Stimulated activated CD4-positive, alpha-beta T cell treated with anti-CD3 and anti-CD28 coated beads, Interleukin-1b, Interleukin-23, amount 100 ng/mL, for 24 hours (primary cell): Measurements from ENCODE around the gene CYTH2.
"Not testable (repeated sequence)": the region's sequence is repeated elsewhere in the genome, so short reads cannot be mapped to it uniquely, and the experiment has no call there.

Source experiments
- DNase-seq, 4 experiments: peaks; one replicate each; pipeline ENCODE4 v3.0.0-alpha.2; 2020; ENCODE audit warnings: low read depth in 4 of 4, low spot score in 1 of 4

The CYTH2 gene

DNA sequence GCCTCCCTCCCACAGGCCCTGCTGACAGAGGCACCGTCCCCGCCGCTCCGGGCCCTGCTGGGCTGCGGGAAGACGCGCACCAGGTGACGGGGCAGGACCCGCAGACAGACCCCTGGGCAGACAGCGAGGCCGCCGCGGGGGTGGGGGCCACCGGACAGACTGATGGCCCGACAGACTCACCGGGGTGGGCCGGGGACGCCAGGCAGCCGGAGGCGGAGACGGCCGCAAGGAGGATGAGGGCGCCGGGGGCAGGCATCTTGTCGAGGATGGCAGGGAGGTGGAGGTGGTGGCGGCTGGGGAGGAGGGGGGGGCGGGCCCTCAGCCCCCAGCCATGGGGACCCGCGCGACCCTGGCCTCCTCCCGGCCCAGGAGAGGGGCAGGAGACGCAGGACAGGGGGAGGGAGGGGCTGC lies 42.2 kb downstream of the CYTH2 start:
- no peak for DNase-seq

DNA sequence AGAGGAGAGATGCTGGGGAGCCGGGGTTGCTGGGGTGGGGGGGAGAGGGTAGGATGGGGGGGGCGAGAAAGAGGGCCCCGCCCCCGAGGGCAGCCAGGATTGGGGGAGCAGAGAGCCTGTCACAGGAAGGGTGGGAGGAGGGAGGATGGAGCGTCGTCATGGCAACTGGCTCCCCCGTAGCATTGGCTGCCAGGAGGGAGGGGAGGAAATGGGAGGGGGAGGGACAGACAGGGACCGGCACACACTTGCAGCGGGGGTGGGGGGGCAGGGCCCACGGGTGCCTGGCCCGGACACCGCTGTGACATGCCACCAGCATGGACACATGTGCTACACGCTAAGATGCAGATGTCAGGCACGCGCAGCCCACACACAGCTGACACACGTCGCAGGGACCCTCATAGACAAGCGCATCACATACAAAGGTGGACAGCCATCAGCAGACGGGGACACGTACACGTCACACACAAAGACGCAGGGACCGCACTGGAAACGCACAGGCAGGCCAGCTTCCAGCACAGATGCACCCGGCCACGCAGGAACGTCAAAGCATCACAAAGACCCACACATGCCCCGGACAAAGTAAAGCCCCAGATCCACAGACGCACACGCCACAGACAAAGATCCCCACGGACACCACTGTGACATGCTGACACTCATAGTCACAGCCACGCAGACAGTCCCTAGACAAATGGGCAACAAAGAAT lies 42.8 kb downstream of the CYTH2 start, which contains the start of gene LMTK3:
TSS of gene LMTK3 (minus strand) at position 36 of the 704 bp plus-strand sequence. CDS start 259 bp downstream, outside the sequence.
- peak in 3 of 4 experiments; percentile 55 to 70 (median 65) for DNase-seq

DNA sequence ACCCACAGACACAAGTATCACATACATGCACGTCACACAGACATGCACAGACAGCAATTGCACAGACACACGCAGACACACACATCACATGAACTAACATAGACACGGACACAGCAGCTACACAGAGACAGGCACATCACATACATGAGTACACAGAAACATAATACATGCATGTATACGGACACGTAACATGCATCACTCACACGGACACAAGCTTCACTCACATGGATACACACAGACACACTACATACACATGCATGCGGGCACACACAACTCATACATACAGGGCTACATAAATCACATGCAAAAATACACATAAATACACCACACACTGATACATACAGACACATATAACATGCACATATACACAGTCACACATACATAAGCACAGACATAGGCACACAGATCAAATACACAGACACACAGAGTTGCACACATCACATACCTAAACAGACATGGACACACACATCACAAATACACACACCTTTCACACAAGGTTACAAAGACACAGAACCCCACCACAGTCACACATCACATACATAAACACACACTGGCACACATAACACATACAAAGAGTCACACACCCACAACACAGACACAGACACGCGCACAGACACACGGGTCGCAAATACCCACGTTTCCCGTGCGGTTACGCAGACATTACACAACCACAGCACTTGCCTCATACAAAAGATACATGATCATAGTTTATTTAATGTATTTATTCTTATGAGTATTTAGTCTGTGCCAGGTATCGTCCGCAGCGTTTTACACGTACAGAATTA lies 43.5 kb downstream of the CYTH2 start:
- DNase-seq, result no peak

DNA sequence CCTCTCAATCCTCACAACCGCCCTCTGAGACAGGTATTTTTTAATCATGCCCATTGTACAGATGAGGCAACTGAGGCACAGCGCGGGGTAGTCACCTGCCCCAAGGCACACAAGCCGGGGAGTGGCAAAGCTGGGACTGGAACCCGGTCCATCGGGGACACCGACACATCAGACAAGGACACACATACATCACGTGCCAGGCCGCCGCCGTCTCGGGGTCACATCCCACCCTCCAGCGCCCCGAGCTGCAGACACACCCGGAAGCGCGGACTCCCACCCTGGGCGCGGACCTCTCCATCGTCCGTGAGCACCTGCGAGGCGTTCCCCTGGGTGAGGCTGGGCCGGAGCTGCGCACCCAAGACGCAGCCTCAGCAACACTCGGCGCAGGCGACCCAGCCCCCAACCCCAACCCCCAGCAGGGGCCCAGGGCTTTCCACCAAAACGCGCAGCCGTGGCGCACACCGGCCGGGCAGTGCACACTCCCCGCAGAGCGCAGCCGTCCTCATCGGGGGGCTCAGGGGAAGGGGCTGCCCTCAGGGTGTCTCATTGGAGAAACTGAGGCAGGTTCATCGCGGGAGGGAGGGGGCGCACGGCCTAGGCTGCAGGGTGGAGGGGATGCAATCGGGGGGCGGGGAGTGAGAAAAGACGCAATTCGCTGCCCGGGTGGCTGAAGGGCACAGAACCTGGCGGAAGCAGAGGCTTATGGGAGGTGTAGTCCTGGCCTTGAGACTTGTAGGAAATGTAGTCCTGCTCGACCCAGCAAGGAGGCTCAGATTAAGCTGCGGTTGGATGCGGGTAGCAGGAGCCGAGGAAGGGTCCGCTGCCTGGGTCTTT lies 44.3 kb downstream of the CYTH2 start:
- peak in 3 of 4 experiments; percentile 54 to 67 (median 59) for DNase-seq

DNA sequence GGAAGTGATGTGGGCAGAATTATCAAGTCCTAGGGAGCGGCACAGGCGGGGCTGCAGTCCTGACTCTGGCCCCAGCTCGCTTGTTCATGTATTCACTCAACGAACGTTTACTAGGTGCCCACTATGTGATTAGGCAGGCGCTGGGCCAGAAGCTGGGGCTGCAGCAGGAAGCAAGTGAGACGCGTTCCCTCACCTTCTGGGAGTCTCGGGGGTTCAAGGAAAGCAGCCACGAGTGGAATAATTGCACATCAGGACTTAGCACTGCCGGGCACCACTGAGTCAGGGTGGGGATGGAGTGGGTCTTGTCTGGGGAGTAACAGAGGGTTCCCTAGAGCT lies 44.9 kb downstream of the CYTH2 start:
- no peak for DNase-seq

DNA sequence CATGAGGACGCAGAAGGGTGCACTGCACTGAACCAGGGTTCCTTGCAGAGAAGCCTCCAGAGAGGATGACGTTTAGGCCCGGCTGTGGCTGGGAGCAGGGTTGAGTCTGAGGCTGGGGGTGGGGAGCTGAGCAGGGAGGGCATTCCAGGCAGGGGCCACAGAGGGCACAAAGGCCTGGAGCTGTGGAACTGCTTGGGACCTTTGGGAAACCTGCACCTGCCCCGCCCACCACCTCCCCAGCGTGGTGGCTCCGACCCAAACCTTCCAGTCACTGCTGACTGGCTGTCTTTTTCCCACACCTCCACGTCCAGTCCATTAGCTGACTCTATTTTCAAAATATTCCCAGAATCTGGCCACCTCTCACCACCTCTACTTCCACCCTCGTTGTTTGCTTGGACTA lies 47.4 kb downstream of the CYTH2 start:
- no peak for DNase-seq

DNA sequence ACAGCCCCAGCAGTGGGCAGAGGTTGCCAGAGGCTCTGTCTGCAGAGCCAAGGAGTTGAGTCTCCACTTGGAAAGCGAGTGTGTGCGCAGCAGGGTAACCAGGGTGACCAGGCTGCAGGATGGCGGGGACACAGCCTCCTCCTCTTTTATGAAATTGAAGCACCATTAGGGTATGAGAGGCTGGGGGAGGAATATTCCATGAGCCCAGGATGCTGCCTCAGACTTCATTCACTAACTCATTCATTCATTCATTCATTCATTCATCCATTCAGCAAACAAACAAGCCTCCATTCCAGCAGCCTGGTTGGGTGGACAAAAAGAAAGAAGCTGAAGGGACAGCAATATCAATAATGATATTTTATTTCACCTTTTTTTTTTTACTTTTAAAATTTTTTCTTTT lies 49.0 kb downstream of the CYTH2 start:
- DNase-seq, result no peak

DNA sequence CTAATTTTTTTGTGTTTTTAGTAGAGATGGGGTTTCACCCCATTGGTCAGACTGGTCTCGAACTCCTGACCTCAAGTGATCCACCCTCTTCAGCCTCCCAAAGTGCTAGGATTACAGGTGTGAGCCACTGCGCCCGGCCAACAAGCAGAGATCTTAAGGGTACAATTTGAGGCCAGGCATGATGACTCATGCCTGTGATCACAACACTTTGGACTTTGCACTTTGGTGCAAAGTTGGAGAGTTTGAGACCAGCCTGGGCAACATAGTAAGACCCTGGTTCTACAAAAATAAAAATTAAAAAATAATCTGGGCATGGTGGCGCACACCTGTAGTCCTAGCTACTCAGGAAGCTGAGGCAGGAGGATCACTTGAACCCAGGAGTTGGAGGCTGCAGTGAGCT lies 50.3 kb downstream of the CYTH2 start:
- DNase-seq, result not testable (repeated sequence)

DNA sequence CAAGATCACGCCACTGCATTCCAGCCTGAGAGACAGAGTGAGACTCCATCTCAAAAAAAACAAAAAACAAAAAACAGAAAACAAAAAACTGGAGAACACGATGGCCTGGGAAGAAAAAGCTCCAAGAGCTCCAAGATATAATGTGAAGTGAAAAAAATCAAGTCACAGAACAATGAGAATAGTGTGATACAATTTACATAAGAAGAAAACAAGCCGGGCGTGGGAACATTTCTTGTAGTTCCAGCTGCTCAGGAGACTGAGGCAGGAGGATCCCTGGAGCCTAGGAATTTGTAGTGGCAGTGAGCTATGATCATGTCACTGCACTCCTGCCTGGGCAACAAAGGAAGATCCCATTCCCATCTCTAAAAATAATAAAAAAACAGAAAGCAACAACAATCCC lies 51.0 kb downstream of the CYTH2 start:
- no peak for DNase-seq

DNA sequence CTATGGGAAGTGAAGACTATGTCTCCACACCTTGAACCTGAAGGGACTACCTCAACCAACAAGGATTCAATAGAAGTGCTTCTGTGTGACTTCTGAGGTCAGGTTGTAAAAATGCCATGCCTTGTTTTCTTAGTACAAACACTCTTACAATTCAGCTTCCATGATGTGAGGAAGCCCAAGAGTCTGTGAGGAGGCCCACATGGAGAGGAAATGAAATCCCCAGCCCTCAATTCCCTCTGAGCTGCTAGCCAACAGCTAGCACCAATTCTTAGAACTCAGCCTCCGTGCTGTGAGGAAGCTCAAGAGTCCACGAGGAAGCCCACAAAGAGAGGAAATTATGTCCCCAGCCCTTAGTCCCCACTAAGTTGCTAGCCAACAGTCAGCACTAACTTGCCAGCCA lies 55.1 kb downstream of the CYTH2 start:
- no peak for DNase-seq

DNA sequence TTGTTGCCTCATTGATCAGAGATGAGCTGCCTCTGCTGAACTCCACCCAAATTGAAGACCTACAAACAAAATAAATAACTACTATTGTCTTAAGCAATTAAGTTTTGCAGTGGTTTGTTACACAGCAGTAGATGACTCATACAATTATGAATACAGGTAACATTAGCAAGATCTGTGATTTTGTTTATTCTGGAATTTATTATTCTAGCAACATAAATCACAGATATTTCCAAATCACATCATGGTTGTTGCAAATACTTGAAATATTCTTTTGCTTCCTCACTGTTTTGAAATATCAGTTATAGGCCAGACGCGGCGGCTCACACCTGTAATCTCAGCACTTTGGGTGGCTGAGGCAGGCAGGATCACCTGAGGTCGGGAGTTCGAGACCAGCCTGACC lies 55.6 kb downstream of the CYTH2 start:
- DNase-seq, result no peak

DNA sequence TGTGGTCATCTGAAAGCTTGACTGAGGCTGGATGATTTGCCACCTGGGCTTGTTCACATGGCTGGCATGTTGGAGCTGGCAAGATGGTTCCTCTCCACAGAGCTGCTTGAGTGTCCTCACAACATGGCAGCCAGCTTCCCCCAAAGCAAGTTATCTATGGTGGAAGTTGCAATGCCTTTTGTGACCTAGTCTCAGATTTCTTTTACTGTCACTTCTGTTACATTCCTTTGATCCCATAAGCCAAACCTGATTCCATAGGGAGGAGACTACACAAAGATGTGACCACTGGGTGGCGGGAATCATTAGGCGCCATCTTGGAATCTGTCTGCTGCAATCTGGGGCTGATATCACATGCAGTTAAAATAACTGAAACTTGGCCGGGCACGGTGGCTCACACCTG lies 60.0 kb downstream of the CYTH2 start:
- DNase-seq, result no peak

DNA sequence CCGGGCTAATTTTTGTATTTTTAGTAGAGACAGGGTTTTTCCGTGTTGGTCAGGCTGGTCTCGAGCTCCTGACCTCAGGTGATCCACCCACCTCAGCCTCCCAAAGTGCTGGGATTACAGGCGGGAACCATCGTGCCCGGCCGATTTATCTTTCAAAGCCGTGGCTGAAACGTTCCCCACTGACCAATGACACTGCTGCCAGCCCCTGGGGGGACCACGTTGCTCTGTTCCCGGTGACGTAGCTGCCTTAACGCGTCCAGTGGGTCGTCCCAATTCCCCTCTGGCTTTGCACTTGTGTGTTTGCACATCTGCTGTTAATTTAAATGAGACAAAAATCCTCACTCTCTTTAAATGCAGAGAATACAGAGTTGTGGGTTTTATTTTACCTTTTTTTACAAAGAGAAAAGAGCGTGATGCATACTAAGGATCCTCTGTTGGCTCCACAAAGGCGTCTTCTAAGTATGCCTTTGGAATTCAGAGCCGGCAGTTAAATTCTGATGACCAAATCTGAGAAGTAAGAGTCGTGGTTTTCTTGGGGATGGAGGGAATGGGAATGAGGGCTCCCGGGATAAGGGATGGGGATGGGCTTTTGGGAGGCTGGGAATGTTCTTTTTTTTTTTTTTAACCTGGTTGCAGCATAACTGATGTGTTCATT lies 61.0 kb downstream of the CYTH2 start:
- no peak for DNase-seq

DNA sequence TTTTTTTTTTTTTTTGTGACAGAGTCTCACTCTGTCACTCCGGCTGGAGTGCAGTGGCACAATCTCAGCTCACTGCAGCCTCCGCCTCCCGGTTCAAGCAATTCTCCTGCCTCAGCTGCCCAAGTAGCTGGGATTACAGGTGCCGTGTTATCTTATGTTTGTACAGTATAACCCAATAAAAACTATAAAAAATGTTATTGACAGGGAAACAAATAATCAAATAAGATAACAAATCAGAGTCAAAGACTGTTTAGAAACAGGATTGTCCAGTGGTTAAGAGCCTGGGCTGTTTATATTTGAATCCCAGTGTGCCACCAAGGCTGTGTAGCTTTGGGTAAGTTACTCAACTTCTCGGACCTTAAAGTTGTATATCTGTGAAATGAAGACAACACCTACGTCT lies 61.6 kb downstream of the CYTH2 start:
- no peak for DNase-seq
